Measurements from ENCODE around the gene QKI. TPM values are rescaled to one million over a fixed set of nuclear protein-coding genes. Genes with fewer than 3 reads are reported as not detected.
"Not testable (repeated sequence)": the region's sequence is repeated elsewhere in the genome, so short reads cannot be mapped to it uniquely, and the experiment has no call there.

QKI gene
- total RNA-seq, 1 donor from 2014 or later, result 449 TPM

DNA sequence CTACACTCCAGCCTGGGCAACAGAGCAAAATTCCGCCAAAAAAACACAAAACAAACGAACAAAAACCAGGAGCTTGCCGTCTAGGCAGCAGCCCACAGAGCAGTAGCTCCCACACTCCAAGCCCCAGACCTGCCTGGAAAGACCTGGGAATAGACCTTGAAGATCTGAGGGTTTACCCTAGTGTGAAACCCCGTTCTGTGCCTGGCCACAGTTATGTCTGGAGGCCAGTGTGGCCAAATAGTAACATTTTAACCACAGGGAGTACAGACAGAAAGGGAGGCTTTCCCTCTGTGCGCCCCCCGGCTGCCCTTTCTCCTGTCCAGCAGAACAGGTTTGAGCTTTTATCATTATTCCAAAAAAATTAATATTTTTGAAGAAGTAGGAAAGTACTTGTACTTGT is 172.4 kb downstream of the QKI start:
- no peak for DNase-seq
- H3K27ac ChIP-seq (replicated peaks), result peak overlapping the region; percentile 56
- no peak overlapping the region for H3K4me3 ChIP-seq
- H3K9me3 ChIP-seq (replicated peaks), result peaks cover 20% of the 10 kb centered on the region
- no peaks in the 10 kb centered on the region for H3K36me3 ChIP-seq
- no peak for TF ChIP-seq CTCF (IDR thresholded peaks at IDR 0.05; ENCODE audit: borderline replicate concordance)
- intact Hi-C loops (cut with micrococcal nuclease), result no loop called here
- H3K4me1 ChIP-seq, result peaks cover 41% of the 10 kb centered on the region
- H3K27me3 ChIP-seq (ENCODE audit: low read depth), result no peaks in the 10 kb centered on the region

DNA sequence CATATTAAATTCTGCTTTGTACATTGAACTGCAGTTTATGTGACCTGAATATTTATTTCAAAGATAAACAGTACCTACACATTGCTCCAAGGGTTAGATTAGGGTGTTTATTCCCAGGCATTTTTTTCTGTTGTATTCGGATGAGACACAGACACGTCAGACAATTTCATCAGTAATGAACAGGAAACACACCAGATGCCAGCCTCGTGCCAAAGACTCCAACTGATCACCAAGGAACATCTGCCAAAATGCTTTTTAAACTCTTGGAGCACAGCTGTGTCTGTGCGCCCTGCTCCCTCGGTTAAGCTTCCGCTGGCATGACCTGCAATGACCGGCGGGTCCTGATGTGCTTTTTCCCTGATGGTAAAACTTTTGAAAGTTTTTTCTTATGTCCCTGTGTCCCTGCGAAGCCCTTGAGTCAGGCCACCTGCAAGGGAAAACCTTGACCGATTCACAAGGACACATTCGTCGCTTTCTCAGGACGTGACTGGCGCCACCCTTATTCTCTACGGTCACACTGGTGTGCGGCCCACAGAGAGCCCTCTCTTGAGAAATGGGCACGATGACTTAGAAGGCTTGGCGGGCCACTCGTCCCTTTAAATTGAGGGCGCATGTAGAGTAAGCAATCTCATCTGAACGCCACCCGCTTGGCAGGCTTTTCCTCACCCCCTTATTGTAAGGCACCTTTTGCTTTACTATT is 173.9 kb downstream of the QKI start:
- TF ChIP-seq CTCF (IDR thresholded peaks at IDR 0.05; ENCODE audit: borderline replicate concordance), result no peak
- peaks cover 32% of the 10 kb centered on the region for H3K4me1 ChIP-seq
- DNase-seq, result no peak
- H3K4me3 ChIP-seq, result no peak overlapping the region
- no peaks in the 10 kb centered on the region for H3K27me3 ChIP-seq (ENCODE audit: low read depth)
- peaks cover 35% of the 10 kb centered on the region for H3K9me3 ChIP-seq (replicated peaks)
- intact Hi-C loops (cut with micrococcal nuclease), result no loop called here
- no peaks in the 10 kb centered on the region for H3K36me3 ChIP-seq
- H3K27ac ChIP-seq (replicated peaks), result no peak overlapping the region

- intact Hi-C loops (cut with micrococcal nuclease), result no loop called here
- Histone ChIP-seq H3K27ac (replicated peaks) (no peak overlapping the region), H3K4me1 (peaks cover 32% of the 10 kb centered on the region), H3K36me3 (no peaks in the 10 kb centered on the region), H3K27me3 (ENCODE audit: low read depth) (no peaks in the 10 kb centered on the region), H3K9me3 (replicated peaks) (peaks cover 39% of the 10 kb centered on the region), H3K4me3 (no peak overlapping the region)
- DNase-seq, result no peak
- TF ChIP-seq CTCF (IDR thresholded peaks at IDR 0.05; ENCODE audit: borderline replicate concordance), result no peak
Observed at GRCh38 chr6:163589387-163589786, 174.9 kb downstream of the QKI start.

DNA sequence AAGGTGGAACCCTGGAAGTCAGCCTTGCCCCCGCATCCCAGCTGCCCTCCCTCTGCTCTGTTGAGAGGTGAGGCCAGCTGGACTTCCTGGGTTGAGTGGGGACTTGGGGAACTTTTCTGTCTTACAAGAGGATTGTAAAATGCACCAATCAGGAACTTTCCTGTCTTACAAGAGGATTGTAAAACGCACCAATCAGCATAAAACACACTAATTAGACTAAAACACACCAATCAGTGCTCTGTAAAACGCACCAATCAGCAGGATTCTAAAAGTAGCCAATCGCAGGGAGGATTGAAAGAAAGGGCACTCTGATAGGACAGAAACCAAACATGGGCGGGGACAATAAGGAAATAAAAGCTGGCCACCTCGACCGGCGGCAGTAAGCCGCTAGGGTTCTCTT is 175.6 kb downstream of the QKI start:
- Histone ChIP-seq H3K9me3 (replicated peaks) (peaks cover 39% of the 10 kb centered on the region), H3K4me1 (peaks cover 30% of the 10 kb centered on the region)
- H3K4me3 ChIP-seq; DNase-seq; H3K27ac ChIP-seq (replicated peaks); H3K36me3 ChIP-seq; intact Hi-C loops (cut with micrococcal nuclease); H3K27me3 ChIP-seq (ENCODE audit: low read depth): not testable (repeated sequence)

- H3K9me3 ChIP-seq (replicated peaks), result peaks cover 43% of the 10 kb centered on the region
- H3K36me3 ChIP-seq, result no peaks in the 10 kb centered on the region
- H3K4me3 ChIP-seq, result no peak overlapping the region
- H3K27me3 ChIP-seq (ENCODE audit: low read depth), result no peaks in the 10 kb centered on the region
- H3K4me1 ChIP-seq, result peaks cover 5% of the 10 kb centered on the region
- no peak for TF ChIP-seq CTCF (IDR thresholded peaks at IDR 0.05; ENCODE audit: borderline replicate concordance)
- H3K27ac ChIP-seq (replicated peaks), result no peak overlapping the region
- intact Hi-C loops (cut with micrococcal nuclease), result no loop called here
- DNase-seq, result no peak
Observed at GRCh38 chr6:163592872-163593271, 178.4 kb downstream of the QKI start.

DNA sequence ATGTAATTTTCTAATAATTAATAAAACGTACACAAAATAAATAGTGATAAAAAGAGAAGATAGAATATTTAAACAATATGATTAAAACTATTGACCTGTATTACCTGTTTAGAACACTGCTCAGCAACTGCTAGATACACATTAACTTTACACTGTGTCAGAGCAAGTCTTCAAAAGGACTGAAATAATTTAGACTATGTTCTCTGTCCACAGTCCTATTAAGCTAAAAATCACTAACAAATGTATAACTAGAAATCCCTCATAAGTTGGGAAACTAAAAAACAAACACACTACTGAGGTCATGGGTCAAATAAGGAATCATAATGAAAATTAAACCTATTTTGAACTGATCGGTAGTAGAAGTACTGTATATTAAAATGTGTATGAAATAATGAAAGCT is 181.7 kb downstream of the QKI start:
- no peak for DNase-seq
- H3K36me3 ChIP-seq, result no peaks in the 10 kb centered on the region
- no peaks in the 10 kb centered on the region for H3K27me3 ChIP-seq (ENCODE audit: low read depth)
- TF ChIP-seq CTCF (IDR thresholded peaks at IDR 0.05; ENCODE audit: borderline replicate concordance), result no peak
- peaks cover 29% of the 10 kb centered on the region for H3K9me3 ChIP-seq (replicated peaks)
- no peaks in the 10 kb centered on the region for H3K4me1 ChIP-seq
- intact Hi-C loops (cut with micrococcal nuclease), result no loop called here
- H3K4me3 ChIP-seq, result no peak overlapping the region
- no peak overlapping the region for H3K27ac ChIP-seq (replicated peaks)

Measured in left ventricle myocardium inferior (tissue), 1 donor.